ENCODE measurements around the gene GRIN2A.

The GRIN2A gene

DNA sequence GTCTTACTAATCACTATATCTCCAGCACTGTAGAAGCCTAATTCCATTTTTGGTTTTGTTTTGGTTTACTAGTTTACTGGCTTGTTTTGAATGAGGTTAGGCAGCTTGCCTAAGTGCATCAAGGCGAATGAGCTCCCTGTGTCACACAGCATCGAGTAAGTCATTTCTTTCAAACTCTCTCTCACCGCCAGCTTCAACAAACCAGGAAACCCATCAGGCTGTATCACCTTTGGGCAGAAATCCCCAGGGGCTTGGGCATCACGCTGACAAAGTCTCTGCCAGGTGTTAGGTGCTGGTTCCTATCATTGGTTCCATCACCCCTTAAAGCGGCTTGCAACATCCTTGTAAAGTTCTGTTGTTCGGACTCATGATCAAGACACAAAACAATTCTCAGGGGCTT, 226.6 kb downstream of the GRIN2A start:
- ATAC-seq = no peak
- TF ChIP-seq ZNF70 (CRISPR knock-in tag; IDR thresholded peaks at IDR 0.05) (no peak), ZNF8 (CRISPR knock-in tag; IDR thresholded peaks at IDR 0.05) (no peak)
- TF ChIP-seq, protein P1, sequence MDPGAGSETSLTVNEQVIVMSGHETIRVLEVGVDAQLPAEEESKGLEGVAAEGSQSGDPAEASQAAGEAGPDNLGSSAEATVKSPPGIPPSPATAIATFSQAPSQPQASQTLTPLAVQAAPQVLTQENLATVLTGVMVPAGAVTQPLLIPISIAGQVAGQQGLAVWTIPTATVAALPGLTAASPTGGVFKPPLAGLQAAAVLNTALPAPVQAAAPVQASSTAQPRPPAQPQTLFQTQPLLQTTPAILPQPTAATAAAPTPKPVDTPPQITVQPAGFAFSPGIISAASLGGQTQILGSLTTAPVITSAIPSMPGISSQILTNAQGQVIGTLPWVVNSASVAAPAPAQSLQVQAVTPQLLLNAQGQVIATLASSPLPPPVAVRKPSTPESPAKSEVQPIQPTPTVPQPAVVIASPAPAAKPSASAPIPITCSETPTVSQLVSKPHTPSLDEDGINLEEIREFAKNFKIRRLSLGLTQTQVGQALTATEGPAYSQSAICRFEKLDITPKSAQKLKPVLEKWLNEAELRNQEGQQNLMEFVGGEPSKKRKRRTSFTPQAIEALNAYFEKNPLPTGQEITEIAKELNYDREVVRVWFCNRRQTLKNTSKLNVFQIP (CRISPR knock-in tag; IDR thresholded peaks at IDR 0.05; ENCODE audit: borderline replicate concordance, low read depth) = no peak

DNA sequence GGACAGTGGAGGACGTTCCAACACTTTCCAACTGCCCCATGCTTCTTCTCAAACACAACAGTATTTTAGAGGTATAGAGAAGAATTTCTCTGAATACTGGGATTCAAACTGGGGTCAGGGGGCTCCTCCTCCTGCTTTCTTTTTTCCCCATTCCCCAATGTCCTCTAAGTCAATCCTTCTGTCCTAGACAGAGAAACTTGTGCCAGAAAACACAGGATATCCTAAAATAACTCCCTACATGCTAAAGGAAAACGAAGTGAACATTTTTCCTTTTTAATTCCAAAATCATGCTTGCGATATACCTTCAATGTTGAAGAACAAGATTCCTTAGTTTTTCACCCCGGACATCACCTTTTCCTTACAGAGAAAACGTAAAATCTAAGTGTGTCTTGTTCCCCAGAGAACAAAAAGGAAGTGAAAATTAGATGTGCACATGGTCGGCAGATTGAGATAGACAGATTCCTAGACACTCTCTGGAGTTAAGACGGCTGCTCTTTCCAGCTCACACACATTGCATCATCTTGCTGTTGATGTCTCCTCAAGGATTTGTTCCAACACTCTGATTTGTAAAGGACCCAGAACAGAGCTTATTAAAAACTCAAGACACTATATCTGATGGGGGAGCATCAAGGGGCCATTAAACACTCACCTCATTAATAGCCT, 228.2 kb downstream of the GRIN2A start:
- TF ChIP-seq, protein P2, sequence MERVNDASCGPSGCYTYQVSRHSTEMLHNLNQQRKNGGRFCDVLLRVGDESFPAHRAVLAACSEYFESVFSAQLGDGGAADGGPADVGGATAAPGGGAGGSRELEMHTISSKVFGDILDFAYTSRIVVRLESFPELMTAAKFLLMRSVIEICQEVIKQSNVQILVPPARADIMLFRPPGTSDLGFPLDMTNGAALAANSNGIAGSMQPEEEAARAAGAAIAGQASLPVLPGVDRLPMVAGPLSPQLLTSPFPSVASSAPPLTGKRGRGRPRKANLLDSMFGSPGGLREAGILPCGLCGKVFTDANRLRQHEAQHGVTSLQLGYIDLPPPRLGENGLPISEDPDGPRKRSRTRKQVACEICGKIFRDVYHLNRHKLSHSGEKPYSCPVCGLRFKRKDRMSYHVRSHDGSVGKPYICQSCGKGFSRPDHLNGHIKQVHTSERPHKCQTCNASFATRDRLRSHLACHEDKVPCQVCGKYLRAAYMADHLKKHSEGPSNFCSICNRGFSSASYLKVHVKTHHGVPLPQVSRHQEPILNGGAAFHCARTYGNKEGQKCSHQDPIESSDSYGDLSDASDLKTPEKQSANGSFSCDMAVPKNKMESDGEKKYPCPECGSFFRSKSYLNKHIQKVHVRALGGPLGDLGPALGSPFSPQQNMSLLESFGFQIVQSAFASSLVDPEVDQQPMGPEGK (CRISPR knock-in tag; IDR thresholded peaks at IDR 0.05; ENCODE audit: borderline replicate concordance) = no peak
- TF ChIP-seq, protein P1 (CRISPR knock-in tag; IDR thresholded peaks at IDR 0.05; ENCODE audit: borderline replicate concordance, low read depth) = no peak
- TF ChIP-seq GLIS3 (CRISPR knock-in tag; IDR thresholded peaks at IDR 0.05) (no peak), ZC3H10 (CRISPR knock-in tag; IDR thresholded peaks at IDR 0.05) (no peak), RARB (CRISPR knock-in tag; IDR thresholded peaks at IDR 0.05) (no peak), TCF4 (CRISPR knock-in tag; IDR thresholded peaks at IDR 0.05; ENCODE audit: borderline replicate concordance) (no peak)
- TF ChIP-seq, protein P3, sequence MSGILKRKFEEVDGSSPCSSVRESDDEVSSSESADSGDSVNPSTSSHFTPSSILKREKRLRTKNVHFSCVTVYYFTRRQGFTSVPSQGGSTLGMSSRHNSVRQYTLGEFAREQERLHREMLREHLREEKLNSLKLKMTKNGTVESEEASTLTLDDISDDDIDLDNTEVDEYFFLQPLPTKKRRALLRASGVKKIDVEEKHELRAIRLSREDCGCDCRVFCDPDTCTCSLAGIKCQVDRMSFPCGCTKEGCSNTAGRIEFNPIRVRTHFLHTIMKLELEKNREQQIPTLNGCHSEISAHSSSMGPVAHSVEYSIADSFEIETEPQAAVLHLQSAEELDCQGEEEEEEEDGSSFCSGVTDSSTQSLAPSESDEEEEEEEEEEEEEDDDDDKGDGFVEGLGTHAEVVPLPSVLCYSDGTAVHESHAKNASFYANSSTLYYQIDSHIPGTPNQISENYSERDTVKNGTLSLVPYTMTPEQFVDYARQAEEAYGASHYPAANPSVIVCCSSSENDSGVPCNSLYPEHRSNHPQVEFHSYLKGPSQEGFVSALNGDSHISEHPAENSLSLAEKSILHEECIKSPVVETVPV (CRISPR knock-in tag; IDR thresholded peaks at IDR 0.05) = no peak
- ATAC-seq = no peak

DNA sequence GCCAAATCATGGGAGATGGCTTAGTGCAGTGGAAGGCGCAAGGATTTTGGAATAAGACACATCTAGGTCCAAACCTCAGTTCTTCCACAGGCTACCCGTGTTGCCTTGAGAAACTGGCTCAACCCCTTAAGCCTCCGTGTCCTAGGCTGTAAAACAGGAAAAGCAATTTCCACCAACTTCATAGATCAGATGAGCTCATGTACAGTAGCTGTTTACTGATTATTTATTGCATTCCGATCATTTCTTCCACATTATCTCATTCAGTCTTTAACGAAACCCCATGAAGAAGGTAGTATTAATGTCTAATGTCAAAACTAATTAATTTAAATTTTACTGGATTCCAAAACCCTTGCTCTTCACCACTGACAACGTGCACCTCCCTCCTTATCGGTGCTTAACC, 231.6 kb downstream of the GRIN2A start:
- ATAC-seq = no peak
- no peak for TF ChIP-seq ARNTL (CRISPR knock-in tag; IDR thresholded peaks at IDR 0.05; ENCODE audit: borderline replicate concordance, low read depth)

DNA sequence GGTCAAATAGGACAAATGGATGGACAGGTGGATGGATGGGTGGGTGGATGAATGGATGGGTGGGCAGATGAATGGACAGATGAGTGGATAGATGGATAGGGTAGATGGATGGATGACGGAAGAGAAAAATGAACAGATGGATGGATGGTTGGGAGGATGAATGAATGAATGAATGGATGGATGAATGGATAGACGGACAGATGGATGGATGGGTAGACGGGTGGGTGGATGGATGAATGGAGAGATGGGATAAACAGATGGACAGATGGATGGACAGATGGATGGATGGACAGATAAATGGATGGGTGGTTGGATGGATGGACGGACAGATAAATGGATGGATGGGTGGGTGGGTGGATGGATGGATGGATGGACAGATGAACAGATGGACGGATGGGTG, 232.8 kb downstream of the GRIN2A start:
- no peak for ATAC-seq
- TF ChIP-seq ZNF565 (CRISPR knock-in tag; conservative IDR thresholded peaks at IDR 0.05; ENCODE audit: low read depth) (no peak), ISL1 (CRISPR knock-in tag; IDR thresholded peaks at IDR 0.05) (no peak), OSR1 (CRISPR knock-in tag; IDR thresholded peaks at IDR 0.05) (no peak), TCF4 (CRISPR knock-in tag; IDR thresholded peaks at IDR 0.05; ENCODE audit: borderline replicate concordance) (no peak), TOX (CRISPR knock-in tag; IDR thresholded peaks at IDR 0.05; ENCODE audit: borderline replicate concordance) (no peak), CSDC2 (CRISPR knock-in tag; IDR thresholded peaks at IDR 0.05) (no peak), ZNF8 (CRISPR knock-in tag; IDR thresholded peaks at IDR 0.05) (no peak), RARB (CRISPR knock-in tag; IDR thresholded peaks at IDR 0.05) (no peak), BACH2 (CRISPR knock-in tag; IDR thresholded peaks at IDR 0.05; ENCODE audit: borderline replicate concordance) (no peak), ZNF70 (CRISPR knock-in tag; IDR thresholded peaks at IDR 0.05) (no peak), ARNTL (CRISPR knock-in tag; IDR thresholded peaks at IDR 0.05; ENCODE audit: borderline replicate concordance, low read depth) (no peak), PPARA (CRISPR knock-in tag; IDR thresholded peaks at IDR 0.05; ENCODE audit: borderline replicate concordance) (no peak), ZC3H10 (CRISPR knock-in tag; IDR thresholded peaks at IDR 0.05) (no peak), SNAI2 (CRISPR knock-in tag; IDR thresholded peaks at IDR 0.05) (no peak), GLIS3 (CRISPR knock-in tag; IDR thresholded peaks at IDR 0.05) (no peak), ZFP3 (CRISPR knock-in tag; IDR thresholded peaks at IDR 0.05) (no peak), ZFP30 (CRISPR knock-in tag; IDR thresholded peaks at IDR 0.05) (no peak)
- TF ChIP-seq, protein P1 (CRISPR knock-in tag; IDR thresholded peaks at IDR 0.05; ENCODE audit: borderline replicate concordance, low read depth) = no peak
- TF ChIP-seq, protein P3 (CRISPR knock-in tag; IDR thresholded peaks at IDR 0.05) = no peak
- TF ChIP-seq, protein P4, sequence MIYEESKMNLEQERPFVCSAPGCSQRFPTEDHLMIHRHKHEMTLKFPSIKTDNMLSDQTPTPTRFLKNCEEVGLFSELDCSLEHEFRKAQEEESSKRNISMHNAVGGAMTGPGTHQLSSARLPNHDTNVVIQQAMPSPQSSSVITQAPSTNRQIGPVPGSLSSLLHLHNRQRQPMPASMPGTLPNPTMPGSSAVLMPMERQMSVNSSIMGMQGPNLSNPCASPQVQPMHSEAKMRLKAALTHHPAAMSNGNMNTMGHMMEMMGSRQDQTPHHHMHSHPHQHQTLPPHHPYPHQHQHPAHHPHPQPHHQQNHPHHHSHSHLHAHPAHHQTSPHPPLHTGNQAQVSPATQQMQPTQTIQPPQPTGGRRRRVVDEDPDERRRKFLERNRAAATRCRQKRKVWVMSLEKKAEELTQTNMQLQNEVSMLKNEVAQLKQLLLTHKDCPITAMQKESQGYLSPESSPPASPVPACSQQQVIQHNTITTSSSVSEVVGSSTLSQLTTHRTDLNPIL (CRISPR knock-in tag; IDR thresholded peaks at IDR 0.05; ENCODE audit: low read depth) = no peak

All from SK-N-SH treated with all-trans-retinoic acid at 6 μM for 48 hours (cell line).